Measurements from ENCODE around the gene NEGR1.

The NEGR1 gene

DNA sequence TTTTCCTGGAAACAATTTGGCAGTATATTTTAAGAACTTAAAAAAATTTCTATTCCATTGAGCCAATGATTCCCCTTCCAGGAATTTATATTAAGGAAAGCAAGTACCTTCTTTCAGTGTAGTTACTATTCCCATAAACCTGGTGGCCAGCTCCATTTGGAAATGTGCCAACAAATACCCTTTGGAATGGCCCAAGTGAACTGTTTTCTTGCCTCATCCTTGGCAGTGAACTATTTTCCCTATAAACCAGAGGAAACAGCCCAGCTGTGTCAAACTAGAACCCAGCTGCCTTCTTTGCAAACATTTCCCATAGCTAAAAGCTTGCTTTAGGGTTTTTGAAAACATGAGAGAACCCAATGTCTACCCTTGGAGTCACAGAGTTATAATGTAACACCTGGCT lies 496.9 kb downstream of the NEGR1 start:
- no peak for DNase-seq

DNA sequence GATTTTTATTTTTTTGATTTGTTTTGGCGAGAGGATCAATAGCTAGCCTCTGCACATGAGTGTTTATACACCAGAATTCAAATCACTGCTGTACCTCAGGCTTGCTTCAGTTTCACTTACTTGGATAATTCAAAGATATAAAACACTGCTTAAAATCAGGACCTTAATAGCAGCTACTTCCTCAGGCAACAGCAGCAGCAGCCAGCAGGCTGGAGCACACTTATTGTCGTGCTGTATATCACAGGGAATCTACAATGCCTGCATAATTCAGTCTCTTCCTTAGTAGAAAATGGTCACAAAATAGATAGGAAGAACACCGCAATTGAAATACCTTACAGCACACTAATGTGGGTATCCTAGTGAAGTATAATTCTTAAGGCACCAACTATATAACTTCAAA lies 497.3 kb downstream of the NEGR1 start:
- no peak for DNase-seq

GRCh38 chr1:71784241-71784640 lies 498.1 kb downstream of the NEGR1 start:
- no peak for DNase-seq

DNA sequence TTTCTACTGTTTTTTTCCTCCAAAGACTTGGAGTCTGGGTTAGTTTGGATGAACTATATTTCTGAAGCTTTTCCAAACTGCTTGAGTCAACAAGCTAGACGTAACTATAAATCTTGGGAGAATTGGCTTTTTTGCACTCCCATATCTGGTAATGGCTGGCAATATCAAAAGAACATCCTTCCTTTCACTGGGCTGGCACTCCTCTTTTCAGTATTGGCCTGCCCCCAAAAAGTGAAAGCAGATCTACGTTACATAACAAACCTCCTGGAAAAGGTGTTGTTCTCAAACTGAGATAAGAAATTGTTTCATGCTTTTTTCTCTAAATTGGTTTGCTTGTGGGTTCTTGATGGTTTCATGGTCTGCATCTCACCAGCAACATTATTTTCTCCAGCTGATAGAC lies 499.3 kb downstream of the NEGR1 start:
- DNase-seq = peak in 1 of 58 donors; percentile 27

GRCh38 chr1:71781450-71781849 lies 500.9 kb downstream of the NEGR1 start:
- no peak for DNase-seq

DNA sequence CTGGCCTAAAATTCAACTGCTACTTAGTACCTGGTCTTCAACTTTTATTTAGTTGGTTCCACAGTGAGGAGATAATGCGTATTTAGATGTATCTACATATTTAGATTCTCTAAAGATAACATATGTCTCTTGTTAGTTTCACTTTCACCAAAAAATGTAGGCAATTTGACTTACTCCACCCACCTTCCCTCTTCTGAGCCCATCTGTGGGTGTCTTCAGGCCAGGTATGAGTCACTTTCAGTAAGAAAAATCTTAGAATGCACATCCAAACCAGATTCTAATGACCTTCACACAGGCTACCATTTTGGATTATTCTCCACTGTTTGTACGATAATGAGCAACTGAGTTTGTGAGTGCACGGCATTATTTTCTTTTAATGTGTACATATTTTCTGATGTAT lies 501.7 kb downstream of the NEGR1 start:
- DNase-seq = peak in 2 of 58 donors; percentile 0 to 9

- DNase-seq = no peak
These were observed 503.4 kb downstream of the NEGR1 start for GRCh38 chr1:71778940-71779339.

- no peak for DNase-seq
These were observed 505.2 kb downstream of the NEGR1 start for GRCh38 chr1:71777094-71777493.

DNA sequence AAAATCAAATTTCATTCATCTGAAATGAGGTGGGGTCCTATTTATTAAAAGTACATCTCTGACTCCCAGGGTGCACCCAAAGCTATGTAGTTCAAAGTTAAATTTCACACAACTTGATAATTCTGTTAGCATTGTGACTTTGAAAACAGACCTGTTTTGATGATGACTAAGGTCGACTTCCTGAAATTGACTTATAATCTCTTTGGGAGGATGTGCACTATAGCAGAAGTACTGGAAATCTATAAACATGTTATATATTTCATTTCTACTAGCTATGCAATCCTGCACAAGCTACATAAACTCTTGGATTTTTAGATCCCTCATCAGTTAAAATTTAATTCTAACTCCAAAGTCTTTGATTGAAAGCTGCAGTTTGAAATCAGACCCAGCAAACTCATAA lies 507.6 kb downstream of the NEGR1 start:
- no peak for DNase-seq

- no peak for DNase-seq
These were observed 512.2 kb downstream of the NEGR1 start for GRCh38 chr1:71770121-71770520.

GRCh38 chr1:71766748-71767147 lies 515.6 kb downstream of the NEGR1 start:
- no peak for DNase-seq

DNA sequence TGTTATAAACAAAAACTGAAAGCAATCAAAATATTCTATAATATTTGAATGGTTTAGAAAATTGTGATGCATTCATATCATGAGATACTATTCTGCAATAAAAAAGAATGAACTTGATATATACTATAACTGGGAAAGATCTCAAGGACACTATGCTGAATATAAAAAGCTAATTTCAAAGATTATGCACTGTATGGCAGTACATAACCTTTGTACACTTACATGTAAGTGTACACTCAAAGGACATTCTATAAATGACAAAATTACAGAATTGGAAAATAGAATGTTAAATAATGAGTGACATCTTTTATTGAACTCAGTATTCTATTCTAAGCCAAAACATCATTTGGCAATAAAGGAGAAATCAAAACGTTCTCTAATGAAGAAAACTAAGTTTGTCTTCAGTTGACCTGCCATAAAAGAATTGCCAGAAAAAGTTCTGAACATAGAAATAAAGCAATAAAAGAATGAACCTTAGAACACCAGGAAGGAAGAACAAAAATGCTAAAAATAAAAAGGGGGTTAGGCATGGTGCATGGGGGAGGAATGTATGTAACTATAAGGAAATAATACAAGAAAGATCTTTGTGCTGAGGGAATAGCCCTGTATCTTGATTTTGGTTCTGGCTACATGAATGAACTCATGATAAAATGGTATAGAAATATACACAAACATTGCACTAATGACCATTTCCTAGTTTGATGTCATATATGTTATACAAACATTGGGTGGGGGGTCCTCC lies 519.7 kb downstream of the NEGR1 start:
- no peak for DNase-seq

DNA sequence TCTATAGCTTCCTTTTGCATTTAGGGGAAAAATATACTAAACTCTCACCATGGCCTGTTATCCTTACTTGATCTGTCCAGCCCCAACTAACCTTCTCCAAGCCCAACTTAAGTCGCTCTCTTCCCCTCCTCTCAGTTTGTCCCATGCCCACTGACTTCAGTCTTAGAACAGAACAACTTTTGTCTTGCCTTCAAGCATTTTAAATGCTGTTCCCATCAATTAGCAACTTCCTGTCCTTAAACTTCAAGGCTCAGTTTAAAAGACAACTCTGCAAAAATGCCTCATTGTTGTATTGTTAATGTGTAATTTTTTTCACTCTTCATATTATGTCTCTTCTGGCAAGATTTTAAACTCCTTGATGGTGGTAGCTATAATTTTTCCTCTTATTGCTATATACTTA lies 526.9 kb downstream of the NEGR1 start:
- DNase-seq = no peak

- no peak for DNase-seq
These were observed 528.6 kb downstream of the NEGR1 start for GRCh38 chr1:71753746-71754145.

DNA sequence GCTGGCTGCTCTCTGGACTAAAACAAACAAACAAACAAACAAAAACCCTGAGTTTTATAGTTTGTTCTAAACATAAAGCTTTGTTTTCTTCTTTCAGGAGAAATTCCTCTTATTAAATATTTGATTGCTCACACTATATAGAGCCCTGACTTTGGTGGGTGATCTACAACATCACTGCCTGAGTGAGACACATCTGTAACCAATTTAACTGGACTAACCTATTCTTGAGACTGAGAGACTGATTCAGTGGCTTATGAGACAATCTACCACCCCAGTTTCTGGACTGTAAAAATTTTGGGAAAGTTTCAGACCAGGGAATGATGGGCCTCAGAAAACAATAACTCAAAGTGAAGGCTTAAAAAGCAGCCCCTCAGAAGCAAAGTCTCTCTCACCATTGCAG lies 537.0 kb downstream of the NEGR1 start:
- no peak for DNase-seq

DNA sequence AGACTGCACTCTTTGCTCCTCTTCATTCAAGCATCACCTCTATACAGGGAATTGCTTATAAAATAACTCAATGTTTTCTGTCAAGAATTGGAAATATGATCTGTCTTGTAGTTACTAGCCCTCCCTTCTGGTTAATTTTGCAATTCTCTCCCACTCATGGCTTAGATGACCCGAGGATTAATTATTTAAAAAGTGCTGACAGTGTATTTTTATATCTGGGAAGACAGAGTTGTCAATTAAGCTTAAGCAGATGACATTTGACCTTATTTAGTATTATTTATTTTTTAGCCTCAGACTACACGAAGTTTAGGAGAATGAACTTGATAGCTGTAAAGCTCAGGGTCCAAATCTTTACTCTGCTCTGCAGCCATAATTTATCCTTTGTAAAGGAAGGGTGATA lies 538.5 kb downstream of the NEGR1 start:
- no peak for DNase-seq

GRCh38 chr1:71738910-71739309 lies 543.4 kb downstream of the NEGR1 start:
- DNase-seq = no peak

DNA sequence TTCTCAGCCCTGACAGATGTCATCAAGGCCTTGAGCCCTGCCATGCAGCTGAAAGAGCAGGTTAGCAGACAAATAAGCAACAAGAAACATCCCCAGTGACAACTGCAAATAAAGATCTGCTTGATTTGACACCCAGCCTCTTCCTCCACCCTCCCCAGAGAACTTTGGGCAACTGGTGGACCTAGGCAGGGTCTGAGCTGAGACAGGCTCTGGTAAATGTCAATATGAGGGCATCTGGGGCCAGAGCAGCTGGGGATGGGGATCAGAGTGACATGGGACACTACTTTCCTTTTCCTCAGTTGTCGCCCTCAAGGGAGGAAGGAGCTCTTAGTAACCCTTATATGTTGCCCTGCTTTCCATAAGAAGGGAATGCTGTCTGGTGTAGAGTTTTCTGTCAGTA lies 544.1 kb downstream of the NEGR1 start:
- no peak for DNase-seq

DNA sequence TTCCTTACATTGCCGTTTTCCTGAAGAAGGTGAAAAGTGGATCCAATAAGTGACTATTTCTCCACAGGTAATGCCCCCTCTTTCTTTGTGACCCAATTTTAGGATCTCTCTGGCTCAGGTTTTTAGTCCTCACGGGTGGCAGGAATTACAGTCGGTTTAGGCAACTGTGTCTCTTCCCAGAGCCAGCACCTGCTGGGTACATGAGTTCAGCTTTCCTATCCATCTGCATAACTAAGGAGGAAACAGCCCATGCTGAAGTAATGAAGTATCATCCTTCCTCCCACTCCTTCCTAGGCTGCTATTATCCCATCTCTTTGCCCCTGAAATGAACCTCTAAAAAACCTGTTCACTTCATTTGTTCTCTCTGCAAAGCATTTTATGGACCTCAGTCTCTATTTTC lies 544.6 kb downstream of the NEGR1 start:
- no peak for DNase-seq

DNA sequence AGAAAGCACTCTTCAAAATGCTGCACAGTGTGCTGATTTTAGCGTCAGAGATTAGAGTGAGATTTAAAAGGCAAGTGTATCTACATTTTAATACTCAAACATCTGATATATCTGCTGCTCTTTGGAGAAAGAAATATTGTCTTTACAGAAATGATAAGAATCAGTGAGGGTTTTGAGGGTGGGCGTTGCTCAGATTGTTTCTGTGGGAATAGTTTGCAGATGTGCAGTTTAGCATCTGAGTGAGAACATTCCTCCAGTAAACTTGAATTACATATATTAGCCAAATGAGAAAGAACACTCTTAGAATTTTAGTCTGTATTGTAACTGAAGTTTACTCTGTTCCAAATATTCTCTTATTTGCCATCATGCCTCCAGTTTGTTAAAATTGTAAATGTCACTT lies 549.2 kb downstream of the NEGR1 start:
- DNase-seq = no peak

DNA sequence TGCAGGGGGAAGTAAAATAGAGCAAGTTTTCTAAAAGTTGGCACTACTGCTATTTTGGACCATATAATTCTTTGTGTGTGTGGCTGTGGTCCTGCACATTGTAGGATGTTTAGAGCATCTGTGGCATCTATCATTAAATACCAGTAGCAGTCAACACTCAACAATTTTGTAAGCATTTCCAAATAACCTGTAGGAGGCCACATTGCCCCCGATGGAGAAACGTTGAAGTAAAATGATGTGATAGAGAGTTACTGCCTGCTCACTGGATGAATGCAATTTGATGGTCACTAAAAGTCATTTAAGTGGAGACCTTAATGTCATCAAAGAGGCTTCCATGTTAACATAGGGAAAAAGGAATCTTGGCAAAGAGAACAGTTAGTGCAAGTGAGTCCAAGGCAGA lies 560.8 kb downstream of the NEGR1 start:
- DNase-seq = no peak

- no peak for DNase-seq
These were observed 563.0 kb downstream of the NEGR1 start for GRCh38 chr1:71719330-71719729.

GRCh38 chr1:71717186-71717585 lies 565.2 kb downstream of the NEGR1 start:
- no peak for DNase-seq

DNA sequence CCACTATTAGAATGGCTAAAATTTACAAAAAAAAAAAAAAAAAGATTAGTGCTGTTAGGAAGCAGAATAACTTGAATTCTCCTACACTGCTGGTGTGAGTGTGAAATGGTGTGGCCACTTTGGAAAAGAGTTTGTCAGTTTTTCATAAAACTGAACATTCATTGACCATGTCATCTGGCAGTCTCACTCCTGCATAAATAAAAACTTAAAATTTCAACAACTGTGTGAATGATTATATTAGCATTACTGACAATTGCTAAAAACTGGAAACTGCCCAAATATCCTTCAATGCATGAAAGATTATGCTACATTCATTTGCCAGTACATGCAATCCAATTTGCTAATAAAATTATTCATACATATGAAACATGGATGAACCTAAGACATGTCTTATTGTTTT lies 570.9 kb downstream of the NEGR1 start:
- DNase-seq = no peak
